Activated CD4-positive, alpha-beta T cell treated with anti-CD3 and anti-CD28 coated beads for 36 hours (primary cell): ENCODE measurements around the gene TMEM144. TPM values are rescaled to one million over a fixed set of nuclear protein-coding genes. Genes with fewer than 3 reads are reported as not detected.

Source experiments
- ATAC-seq: fragments of 200-7000 bp; cut with Tn5 transposase; one replicate; pipeline ENCODE4 v1.10.0; 2021; ENCODE audit warnings: mild to moderate bottlenecking, moderate library complexity
- CTCF ChIA-PET: fragments of 350-600 bp; sonication (Branson Sonifier 250); formaldehyde crosslinking; loops from one replicate; lab custom pipeline; 2021; ENCODE audit warnings: antibody characterized with exemption; lab: Charles Lee
- POLR2A ChIA-PET: fragments of 350-600 bp; sonication (Branson Sonifier 250); formaldehyde crosslinking; loops from one replicate; lab custom pipeline; 2021; ENCODE audit warnings: antibody characterized with exemption, inconsistent platforms; lab: Charles Lee
- DNase-seq: peaks from one replicate; pipeline ENCODE4 v3.0.0-alpha.2; 2020
- H3K27ac Mint-ChIP-seq: one replicate; pipeline ENCODE4 v1.8.0; 2021; ENCODE audit warnings: mixed read lengths
- H3K27me3 Mint-ChIP-seq: one replicate; pipeline ENCODE4 v1.8.0; 2021; ENCODE audit warnings: mixed read lengths
- H3K36me3 Mint-ChIP-seq: one replicate; pipeline ENCODE4 v1.8.0; 2021; ENCODE audit warnings: low read depth, mixed read lengths
- H3K4me1 Mint-ChIP-seq: one replicate; pipeline ENCODE4 v1.8.0; 2021; ENCODE audit warnings: mixed read lengths
- H3K4me3 Mint-ChIP-seq: one replicate; pipeline ENCODE4 v1.8.0; 2021; ENCODE audit warnings: mild to moderate bottlenecking, moderate library complexity, mixed read lengths
- H3K9me3 Mint-ChIP-seq: one replicate; pipeline ENCODE4 v1.8.0; 2021; ENCODE audit warnings: low read depth, mixed read lengths
- intact Hi-C, 2 experiments: fragments of 100-400 bp; cut with DNase I in 1 of 2; cut with micrococcal nuclease in 1 of 2; formaldehyde crosslinking; loops; one replicate each; pipeline versions ENCODE4 v1.14.2 to v1.15.1; 2022 to 2024; cut with DNase I, micrococcal nuclease
- total RNA-seq, 2 experiments: library from RNA; stranded (reverse); gene quantifications; one replicate each; pipeline ENCODE4 v1.2.3, GENCODE V29; 2021

TMEM144 gene
- total RNA-seq, 2 experiments from 2014 or later = 0.21 to 0.32 TPM

DNA sequence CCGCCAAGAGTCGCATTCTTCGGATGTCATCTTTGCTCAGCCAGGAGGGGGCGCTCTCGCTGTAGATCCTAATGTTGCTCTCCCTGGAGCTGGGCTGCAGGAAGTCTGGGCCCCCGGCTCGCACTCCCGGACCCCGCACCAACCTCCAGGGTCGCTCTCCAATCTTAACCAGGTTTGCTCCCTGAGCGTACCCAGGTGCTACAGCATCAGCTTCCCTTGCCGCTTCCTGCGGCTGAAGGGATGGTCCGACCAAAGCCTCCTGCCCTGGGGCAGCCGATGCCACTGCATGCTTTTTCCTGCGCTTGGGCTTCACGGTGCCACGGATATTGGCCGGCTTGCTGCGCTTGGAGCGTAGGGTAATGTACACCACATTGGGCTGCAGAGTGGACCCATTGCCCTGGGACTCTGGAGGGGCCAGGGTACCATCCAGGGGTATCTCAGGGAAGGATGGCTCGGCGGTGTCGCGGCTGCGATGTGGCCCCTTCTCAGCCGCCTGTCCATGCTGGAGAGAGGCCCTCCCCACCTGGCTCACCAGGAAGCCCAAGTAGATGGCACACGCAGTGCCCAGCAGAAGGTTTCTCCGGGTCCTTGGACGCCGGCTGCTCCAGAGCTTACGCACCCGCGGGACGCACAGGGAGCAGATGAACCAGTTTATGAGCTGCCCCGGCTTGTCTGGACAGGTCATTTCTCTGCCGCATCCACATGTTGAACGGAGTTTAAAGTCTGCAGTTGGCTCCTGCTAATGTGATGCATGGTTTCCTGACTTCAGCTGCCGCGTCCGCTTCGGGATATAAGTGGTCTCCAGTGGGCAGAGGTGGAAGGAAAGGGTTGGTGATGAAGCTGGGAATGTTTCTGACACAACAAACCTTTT, 39.4 kb upstream of the TMEM144 start:
- Mint-ChIP-seq H3K27me3 (peaks cover 26% of the 10 kb centered on the region), H3K4me3 (no peak overlapping the region), H3K36me3 (no peaks in the 10 kb centered on the region), H3K27ac (no peak overlapping the region), H3K9me3 (no peaks in the 10 kb centered on the region), H3K4me1 (peaks cover 6% of the 10 kb centered on the region)
- peak; percentile 36 for ATAC-seq
- intact Hi-C loops = loop anchor here in 1 of 2 experiments (10.0 kb wide), 1 partner anchor 956 kb away; no protein-coding TSS in a partner anchor
- ChIA-PET POLR2A (no interaction called here), CTCF (interaction anchor here (0.9 to 2.3 kb wide), 5 partner anchors 10 to 176 kb away, joined by 3 to 10 read pairs (median 3); no protein-coding TSS in a partner anchor)
- DNase-seq = peak; percentile 59

DNA sequence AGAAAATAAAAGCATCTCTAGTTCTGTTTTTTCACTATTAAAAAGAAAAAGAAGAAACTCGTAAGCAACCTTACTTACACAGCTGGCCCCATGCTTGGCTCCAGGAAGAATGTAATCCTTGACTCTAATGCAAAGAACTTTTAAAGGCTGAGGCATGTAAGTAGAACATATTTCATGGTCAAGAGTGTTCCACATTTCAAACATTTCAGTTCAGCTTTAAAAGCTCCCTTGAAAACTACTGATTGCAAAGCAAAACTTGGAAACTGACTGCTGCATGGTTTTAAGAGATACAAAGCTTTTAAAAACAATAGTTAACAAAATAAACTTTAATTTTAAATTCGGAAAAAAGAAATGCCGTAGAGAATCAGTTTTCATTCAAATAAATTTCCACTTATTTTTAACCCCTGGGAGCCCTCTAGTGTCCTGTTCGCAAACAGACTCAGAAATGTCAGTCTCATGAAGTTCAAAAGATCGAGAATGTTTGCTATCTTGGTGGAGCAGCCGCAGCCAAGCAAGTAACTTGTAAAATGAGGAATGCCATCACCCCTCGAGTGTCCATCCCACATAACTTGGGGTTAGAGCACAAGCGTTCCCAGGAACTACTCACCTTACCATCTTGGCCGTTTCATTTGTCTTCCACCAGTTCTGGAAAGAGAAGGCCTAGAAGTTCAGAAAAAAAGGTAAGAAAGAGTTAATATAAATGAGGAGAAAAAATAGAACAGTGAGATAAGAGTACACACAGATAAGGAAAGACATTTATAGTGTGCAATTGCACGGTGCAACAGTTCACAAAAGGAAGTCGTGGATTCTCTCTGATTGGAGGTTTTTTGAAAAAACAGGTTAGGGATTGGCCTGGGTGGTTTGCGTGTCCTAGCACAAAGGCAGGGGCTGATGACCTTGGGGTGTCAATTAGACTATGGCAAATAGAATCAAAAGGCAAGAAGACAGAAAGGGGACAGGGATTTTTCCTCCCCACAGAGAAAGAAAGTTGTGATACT, 37.7 kb upstream of the TMEM144 start, which contains the start of gene GASK1B:
Gene GASK1B, minus strand, starts transcription at position 765 of the 998 bp plus-strand sequence. CDS start 1,650 bp downstream, outside the sequence.
- Mint-ChIP-seq H3K9me3 (no peaks in the 10 kb centered on the region), H3K27me3 (peaks cover 27% of the 10 kb centered on the region), H3K36me3 (no peaks in the 10 kb centered on the region), H3K27ac (no peak within 1 kb of the TSS), H3K4me1 (peaks cover 6% of the 10 kb centered on the region), H3K4me3 (no peak within 1 kb of the TSS)
- intact Hi-C loops = loop anchor here (1.0 to 10.0 kb wide), 2 partner anchors 180 to 958 kb away; no protein-coding TSS in a partner anchor
- ChIA-PET POLR2A (interaction anchor here (0.7 kb wide), 1 partner anchor 629 kb away, joined by 3 read pairs; no protein-coding TSS in a partner anchor), CTCF (interaction anchor here (0.7 to 2.3 kb wide), 9 partner anchors 10 to 182 kb away, joined by 3 to 10 read pairs (median 3); no protein-coding TSS in a partner anchor)
- ATAC-seq (peak; percentile 36), DNase-seq (peak; percentile 30)

- ATAC-seq (no peak), DNase-seq (no peak)
- ChIA-PET CTCF (interaction anchor here (1.6 to 2.6 kb wide), 2 partner anchors 17 to 79 kb away, joined by 4 to 6 read pairs; no protein-coding TSS in a partner anchor), POLR2A (no interaction called here)
- Mint-ChIP-seq H3K4me1 (peaks cover 6% of the 10 kb centered on the region), H3K27ac (no peak overlapping the region), H3K9me3 (no peaks in the 10 kb centered on the region), H3K4me3 (no peak overlapping the region), H3K27me3 (peaks cover 18% of the 10 kb centered on the region), H3K36me3 (no peaks in the 10 kb centered on the region)
- intact Hi-C loops = loop anchor here in 1 of 2 experiments (10.0 kb wide), 1 partner anchor 961 kb away; no protein-coding TSS in a partner anchor
Observed at GRCh38 chr4:158176108-158176507, 34.2 kb upstream of the TMEM144 start.

DNA sequence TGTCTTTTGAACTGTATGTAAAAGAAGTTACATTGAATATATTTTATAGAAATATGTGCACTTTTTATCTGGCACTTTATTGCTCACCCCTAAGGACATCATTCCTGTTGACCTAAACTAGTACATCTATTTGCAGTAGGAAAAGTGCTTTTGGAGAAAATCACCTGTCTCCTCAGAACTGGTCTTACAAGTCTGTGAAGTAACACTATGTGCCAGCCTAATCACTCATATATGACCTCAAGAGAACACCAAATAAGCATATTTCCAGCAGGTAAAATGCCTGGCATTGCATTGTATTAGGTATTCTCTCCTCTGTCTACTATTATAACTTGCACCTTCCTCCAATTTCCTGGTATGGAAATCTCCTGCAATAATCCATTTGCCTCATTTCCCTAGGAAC, 33.5 kb upstream of the TMEM144 start:
- ChIA-PET POLR2A (no interaction called here), CTCF (no interaction called here)
- H3K9me3 Mint-ChIP-seq = no peaks in the 10 kb centered on the region
- no peak overlapping the region for H3K4me3 Mint-ChIP-seq
- H3K27me3 Mint-ChIP-seq = peaks cover 15% of the 10 kb centered on the region
- no peak overlapping the region for H3K27ac Mint-ChIP-seq
- no peaks in the 10 kb centered on the region for H3K36me3 Mint-ChIP-seq
- H3K4me1 Mint-ChIP-seq = peaks cover 6% of the 10 kb centered on the region
- intact Hi-C loops = loop anchor here in 1 of 2 experiments (10.0 kb wide), 1 partner anchor 962 kb away; no protein-coding TSS in a partner anchor
- DNase-seq (no peak), ATAC-seq (no peak)

DNA sequence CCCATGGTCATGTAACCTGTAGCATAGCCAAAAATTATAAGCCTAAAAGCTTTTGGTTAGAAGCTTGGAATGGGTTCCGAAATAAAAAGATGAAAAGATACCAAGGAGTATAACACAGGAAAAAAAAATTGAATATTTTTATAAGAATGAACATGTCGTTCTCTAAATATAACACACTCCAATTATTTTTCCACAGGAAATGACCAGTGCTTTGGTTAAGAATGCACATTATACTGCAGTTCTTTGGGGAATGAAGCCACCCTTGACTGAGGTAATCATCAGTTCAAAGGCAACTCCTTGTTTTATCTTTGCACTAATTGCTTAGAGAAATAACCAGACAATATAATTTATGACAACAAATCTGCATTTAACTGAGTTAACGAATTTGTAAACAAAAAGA, 30.8 kb upstream of the TMEM144 start:
- H3K27me3 Mint-ChIP-seq = peaks cover 7% of the 10 kb centered on the region
- CTCF ChIA-PET = interaction anchor here (0.6 kb wide), 1 partner anchor 170 kb away, joined by 3 read pairs; no protein-coding TSS in a partner anchor
- no peaks in the 10 kb centered on the region for H3K9me3 Mint-ChIP-seq
- H3K4me3 Mint-ChIP-seq = no peak overlapping the region
- H3K27ac Mint-ChIP-seq = no peak overlapping the region
- intact Hi-C loops = loop anchor here in 1 of 2 experiments (10.0 kb wide), 1 partner anchor 965 kb away; no protein-coding TSS in a partner anchor
- no peak for ATAC-seq
- H3K4me1 Mint-ChIP-seq = no peaks in the 10 kb centered on the region
- no peaks in the 10 kb centered on the region for H3K36me3 Mint-ChIP-seq
- no peak for DNase-seq
- POLR2A ChIA-PET = no interaction called here

DNA sequence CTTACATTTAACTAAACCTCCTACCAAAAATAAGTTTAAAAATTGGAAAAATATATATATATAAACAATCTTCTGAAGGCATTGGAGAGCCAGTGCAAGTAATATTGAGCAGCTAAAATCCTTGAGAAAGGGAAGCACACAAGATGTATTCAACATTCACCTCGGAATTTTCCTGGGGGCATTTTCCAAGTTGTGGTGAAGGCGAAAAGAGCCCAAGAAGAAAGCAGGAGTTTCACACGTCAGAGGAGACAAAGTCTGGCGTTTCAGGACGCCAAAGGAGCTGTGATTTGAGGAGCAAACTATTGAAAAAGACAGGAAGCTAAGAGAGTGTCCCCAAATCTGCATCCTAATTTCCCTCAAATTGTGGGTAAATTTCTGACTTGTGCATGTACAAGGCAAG, 28.4 kb upstream of the TMEM144 start:
- peaks cover 7% of the 10 kb centered on the region for H3K27me3 Mint-ChIP-seq
- ChIA-PET POLR2A (no interaction called here), CTCF (interaction anchor here (0.6 to 1.4 kb wide), 4 partner anchors 9 to 74 kb away, joined by 3 to 6 read pairs (median 3); no protein-coding TSS in a partner anchor)
- no peaks in the 10 kb centered on the region for H3K9me3 Mint-ChIP-seq
- no peak overlapping the region for H3K4me3 Mint-ChIP-seq
- H3K4me1 Mint-ChIP-seq = no peaks in the 10 kb centered on the region
- H3K36me3 Mint-ChIP-seq = no peaks in the 10 kb centered on the region
- DNase-seq (no peak), ATAC-seq (no peak)
- H3K27ac Mint-ChIP-seq = no peak overlapping the region
- intact Hi-C loops = no loop called here

GRCh38 chr4:158182736-158183135, 27.6 kb upstream of the TMEM144 start:
- H3K36me3 Mint-ChIP-seq = no peaks in the 10 kb centered on the region
- H3K27ac Mint-ChIP-seq = no peak overlapping the region
- peaks cover 5% of the 10 kb centered on the region for H3K27me3 Mint-ChIP-seq
- ChIA-PET POLR2A (interaction anchor here (0.7 kb wide), 1 partner anchor 382 kb away, joined by 3 read pairs; no protein-coding TSS in a partner anchor), CTCF (interaction anchor here (0.6 to 1.3 kb wide), 2 partner anchors 11 to 70 kb away, joined by 3 read pairs; no protein-coding TSS in a partner anchor)
- H3K4me1 Mint-ChIP-seq = no peaks in the 10 kb centered on the region
- intact Hi-C loops = no loop called here
- H3K4me3 Mint-ChIP-seq = no peak overlapping the region
- H3K9me3 Mint-ChIP-seq = no peaks in the 10 kb centered on the region
- ATAC-seq = no peak
- no peak for DNase-seq

- Mint-ChIP-seq H3K27ac (no peak overlapping the region), H3K27me3 (no peaks in the 10 kb centered on the region), H3K9me3 (no peaks in the 10 kb centered on the region), H3K4me3 (no peak overlapping the region), H3K4me1 (no peaks in the 10 kb centered on the region), H3K36me3 (no peaks in the 10 kb centered on the region)
- ATAC-seq = no peak
- intact Hi-C loops = no loop called here
- CTCF ChIA-PET = interaction anchor here (1.1 kb wide), 2 partner anchors 10 to 17 kb away, joined by 3 to 5 read pairs; no protein-coding TSS in a partner anchor
- POLR2A ChIA-PET = no interaction called here
- DNase-seq = no peak
Observed at GRCh38 chr4:158186815-158187214, 23.5 kb upstream of the TMEM144 start.

GRCh38 chr4:158189422-158189821, 20.9 kb upstream of the TMEM144 start:
- ChIA-PET CTCF (no interaction called here), POLR2A (no interaction called here)
- Mint-ChIP-seq H3K4me1 (no peaks in the 10 kb centered on the region), H3K27me3 (peaks cover 3% of the 10 kb centered on the region), H3K9me3 (no peaks in the 10 kb centered on the region), H3K27ac (no peak overlapping the region), H3K4me3 (no peak overlapping the region), H3K36me3 (no peaks in the 10 kb centered on the region)
- ATAC-seq (no peak), DNase-seq (no peak)
- intact Hi-C loops = no loop called here

DNA sequence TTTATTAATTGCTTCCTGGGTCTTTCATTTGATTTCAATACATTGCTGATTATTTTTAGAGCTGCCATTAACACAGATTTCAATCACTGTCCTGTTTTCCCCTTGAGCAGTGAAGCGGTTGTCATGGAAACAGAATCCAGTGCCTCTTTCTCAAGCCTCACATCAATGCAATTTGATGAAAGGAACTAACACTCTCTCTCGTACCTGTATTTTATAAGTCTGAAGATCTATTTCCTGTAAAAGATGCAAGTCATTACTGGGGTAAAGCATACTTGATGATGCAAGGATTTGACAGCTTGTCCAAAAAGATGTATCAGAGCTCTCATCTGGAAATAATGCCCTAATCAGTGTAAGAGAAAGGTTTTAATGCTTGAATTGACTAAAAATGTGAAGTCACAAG, 19.6 kb upstream of the TMEM144 start:
- H3K4me3 Mint-ChIP-seq = no peak overlapping the region
- POLR2A ChIA-PET = no interaction called here

More for the DNA sequence above, 19.6 kb upstream of the TMEM144 start:
- ATAC-seq = no peak
- no peaks in the 10 kb centered on the region for H3K4me1 Mint-ChIP-seq
- CTCF ChIA-PET = interaction anchor here (0.7 to 1.1 kb wide), 2 partner anchors 9 to 11 kb away, joined by 3 to 6 read pairs; no protein-coding TSS in a partner anchor
- H3K27me3 Mint-ChIP-seq = peaks cover 5% of the 10 kb centered on the region
- no peaks in the 10 kb centered on the region for H3K9me3 Mint-ChIP-seq
- no peak overlapping the region for H3K27ac Mint-ChIP-seq
- intact Hi-C loops = no loop called here
- H3K36me3 Mint-ChIP-seq = no peaks in the 10 kb centered on the region
- no peak for DNase-seq
